Activated CD8-positive, alpha-beta memory T cell treated with anti-CD3 and anti-CD28 coated beads for 1 hour (primary cell): ENCODE data around the gene MPZL3.
"Not testable (repeated sequence)": the region's sequence is repeated elsewhere in the genome, so short reads cannot be mapped to it uniquely, and the experiment has no call there.

ENCODE experiments used
- DNase-seq, 2 donors: peaks; one replicate each; pipeline ENCODE4 v3.0.0-alpha.2; 2020; ENCODE audit warnings: low read depth in 1 of 2; ENCODE audit errors: extremely low read depth in 1 of 2

The MPZL3 gene

DNA sequence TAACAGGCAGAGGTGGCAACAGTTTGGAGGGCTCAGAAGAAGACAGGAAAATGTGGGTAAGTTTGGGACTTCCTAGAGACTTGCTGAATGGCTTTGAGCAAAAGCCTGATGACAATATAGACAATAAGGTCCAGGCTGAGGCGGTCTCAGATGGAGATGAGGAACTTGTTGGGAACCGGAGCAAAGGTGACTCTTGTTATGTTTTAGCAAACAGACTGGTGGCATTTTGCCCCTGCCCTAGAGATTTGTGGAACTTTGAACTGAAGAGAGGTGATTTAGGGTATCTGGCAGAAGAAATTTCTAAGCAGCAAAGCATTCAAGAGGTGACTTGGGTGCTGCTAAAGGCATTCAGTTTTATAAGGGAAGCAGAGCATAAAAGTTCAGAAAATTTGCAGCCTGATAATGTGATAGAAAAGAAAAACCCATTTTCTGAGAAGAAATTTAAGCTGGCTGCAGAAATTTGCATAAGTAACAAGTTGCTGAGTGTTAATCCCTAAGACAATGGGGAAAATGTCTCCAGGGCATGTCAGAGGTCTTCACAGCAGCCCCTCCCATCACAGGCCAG is 61.1 kb downstream of the MPZL3 start:
- DNase-seq, result not testable (repeated sequence)

DNA sequence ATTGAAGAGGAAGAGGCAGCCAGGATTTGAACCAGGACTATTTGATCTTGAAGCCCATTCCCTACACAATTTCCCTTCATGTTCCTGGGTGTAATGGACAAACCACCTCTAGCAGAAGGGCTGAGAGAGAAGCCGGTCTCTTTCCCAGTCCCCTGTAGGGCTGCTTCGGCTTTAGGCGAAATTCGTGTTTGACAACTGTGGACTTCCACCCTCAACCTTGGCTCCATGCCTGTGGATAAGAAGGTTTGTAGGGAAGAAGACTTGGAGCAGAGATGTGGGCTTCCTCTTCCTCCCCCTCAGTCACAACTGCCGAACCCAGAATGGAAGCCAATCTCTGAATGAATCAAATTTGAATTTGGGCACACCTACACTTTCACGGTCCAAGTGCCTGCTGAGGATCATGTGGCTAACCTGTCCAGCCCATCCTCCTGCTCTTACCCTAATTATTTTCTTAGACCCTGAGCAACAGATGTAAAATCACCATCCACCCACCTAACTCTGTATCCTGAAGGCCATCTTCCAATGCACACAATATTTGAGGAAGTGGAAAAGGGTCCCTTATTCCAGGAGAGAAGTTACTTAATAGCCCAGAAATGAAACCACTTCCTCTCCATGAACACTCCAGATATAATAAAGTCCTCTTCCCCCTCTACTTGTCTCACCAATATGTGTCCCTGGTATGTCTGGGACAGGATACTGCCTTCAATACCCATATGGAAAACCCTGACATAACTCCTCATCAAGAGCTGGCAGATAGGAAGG is 65.6 kb downstream of the MPZL3 start:
- DNase-seq, result no peak

DNA sequence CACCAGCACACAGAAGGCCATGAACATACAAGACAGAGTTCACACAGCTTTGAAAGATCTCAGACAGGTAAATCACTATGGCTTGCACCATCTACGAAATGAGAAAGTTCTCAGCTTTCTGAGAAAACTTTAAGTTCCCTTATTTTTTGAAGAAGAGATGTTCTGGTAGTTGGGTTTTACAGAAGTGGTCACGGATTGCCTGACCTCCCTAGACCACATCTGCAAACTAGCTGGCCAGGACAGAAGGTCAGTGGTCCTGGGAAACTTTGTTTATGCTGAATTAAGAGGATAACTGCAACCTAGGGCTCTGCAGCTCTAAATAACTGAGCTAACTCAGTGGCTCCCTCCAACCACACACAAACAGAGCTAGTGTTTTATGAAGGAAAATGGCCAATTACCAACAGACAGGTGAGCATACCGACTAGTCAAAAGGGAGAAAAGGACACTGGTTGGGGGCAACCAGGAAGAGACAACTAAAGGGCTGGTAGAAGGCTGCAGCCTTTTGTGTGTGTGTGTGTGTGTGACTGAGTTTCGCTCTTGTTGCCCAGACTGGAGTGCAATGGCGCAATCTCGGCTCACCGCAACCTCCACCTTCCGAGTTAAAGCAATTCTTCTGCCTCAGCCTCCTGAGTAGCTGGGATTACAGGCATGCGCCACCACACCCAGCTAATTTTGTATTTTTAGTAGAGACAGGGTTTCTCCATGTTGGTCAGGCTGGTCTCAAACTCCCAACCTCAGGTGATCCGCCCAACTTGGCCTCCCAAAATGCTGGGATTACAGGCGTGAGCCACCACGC is 67.2 kb downstream of the MPZL3 start:
- no peak for DNase-seq

DNA sequence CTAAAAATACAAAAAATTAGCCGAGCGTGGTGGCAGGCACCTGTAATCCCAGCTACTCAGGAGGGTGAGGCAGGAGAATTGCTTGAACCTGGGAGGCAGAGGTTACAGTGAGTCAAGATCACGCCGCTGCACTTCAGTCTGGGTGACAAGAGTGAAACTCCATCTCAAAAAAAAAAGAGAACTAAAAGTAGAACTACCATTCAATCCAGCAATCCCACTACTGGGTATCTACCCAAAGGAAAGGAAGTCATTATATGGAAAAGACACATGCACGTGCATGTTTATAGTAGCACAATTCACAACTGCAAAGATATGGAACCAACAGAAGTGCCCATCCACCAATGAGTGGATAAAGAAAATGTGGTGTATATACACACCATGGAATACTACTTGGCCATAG is 68.5 kb downstream of the MPZL3 start:
- not testable (repeated sequence) for DNase-seq

DNA sequence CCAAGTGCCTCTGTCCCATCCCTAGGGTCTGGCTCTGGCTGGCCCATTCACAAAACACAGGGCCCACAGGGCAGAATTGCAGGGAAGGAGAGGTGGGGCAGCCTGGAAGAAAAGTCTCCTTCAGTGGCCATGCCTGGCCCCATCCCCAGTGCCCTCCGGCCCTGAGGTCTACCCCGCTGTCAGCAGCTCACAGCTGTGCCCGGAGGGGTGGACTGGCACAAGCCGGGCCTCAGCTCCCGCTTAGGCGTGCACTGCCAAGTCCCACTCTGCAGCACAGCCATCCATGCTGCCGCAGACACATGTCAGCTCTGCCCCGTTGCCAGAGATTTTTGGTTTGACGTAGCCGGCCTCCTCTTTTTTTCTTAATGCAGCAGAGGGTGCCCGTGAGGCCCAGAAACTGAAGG is 71.9 kb downstream of the MPZL3 start:
- no peak for DNase-seq

DNA sequence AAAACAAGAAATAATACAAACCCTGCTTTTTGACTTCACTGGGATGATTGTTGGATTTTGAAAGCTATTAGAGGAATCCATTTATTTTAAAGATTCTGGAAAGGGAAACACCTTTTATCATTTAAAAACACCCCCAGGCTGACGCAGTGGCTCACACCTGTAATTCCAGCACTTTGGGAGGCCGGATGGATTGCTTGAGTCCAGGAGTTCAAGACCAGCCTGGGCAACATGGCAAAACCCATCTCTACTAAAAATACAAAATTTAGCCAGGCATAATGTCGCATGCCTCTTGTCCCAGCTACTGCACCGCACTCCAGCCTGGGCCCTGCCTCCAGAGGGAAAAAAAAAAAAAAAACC is 75.4 kb downstream of the MPZL3 start:
- no peak for DNase-seq
